Fibroblast of skin of back (primary cell): ENCODE results near the gene MACO1.
A peak's percentile ranks its signal among the peaks of the same experiment; 100 is the strongest.
"Not testable (repeated sequence)": the region's sequence is repeated elsewhere in the genome, so short reads cannot be mapped to it uniquely, and the experiment has no call there.

Source experiments
- DNase-seq: peaks from one replicate; pipeline ENCODE4 v3.0.0-alpha.2; 2013

The MACO1 gene

GRCh38 chr1:25458541-25459298 lies 28.0 kb downstream of the MACO1 start:
- peak; percentile 54 for DNase-seq

GRCh38 chr1:25460020-25460419 lies 29.3 kb downstream of the MACO1 start:
- DNase-seq: no peak

DNA sequence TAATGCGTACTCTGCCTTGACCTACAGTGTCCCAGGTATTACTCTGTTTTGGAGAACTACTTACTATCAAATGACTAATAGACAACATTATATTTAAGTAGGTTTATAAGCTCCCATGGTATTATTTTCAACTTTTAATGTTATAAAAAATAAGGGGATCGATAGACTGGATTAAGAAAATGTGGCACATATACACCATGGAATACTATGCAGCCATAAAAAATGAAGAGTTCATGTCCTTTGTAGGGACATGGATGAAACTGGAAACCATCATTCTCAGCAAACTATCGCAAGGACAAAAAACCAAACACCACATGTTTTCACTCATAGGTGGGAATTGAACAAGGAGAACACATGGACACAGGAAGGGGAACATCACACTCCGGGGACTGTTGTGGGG lies 30.1 kb downstream of the MACO1 start:
- DNase-seq: not testable (repeated sequence)

DNA sequence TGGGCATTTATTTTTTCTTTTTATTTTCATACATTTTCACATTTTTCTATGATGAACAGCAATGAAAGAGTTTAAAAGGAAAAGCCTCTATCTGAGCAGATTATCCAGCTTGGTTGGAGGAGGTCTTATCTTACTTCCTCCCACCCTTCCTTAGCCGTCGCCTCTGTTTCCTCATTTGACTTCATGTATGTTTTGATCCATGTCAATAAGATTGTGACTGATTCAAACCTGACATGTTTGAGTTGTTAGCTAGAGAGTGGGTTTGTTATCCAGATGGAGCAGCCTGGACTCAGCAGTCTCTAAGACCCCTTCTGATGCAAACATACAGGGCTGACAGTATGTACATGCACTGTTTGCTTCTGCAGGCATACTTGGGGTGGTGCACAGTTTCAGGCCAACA lies 31.2 kb downstream of the MACO1 start:
- DNase-seq: no peak

GRCh38 chr1:25462732-25463131 lies 32.0 kb downstream of the MACO1 start:
- no peak for DNase-seq

DNA sequence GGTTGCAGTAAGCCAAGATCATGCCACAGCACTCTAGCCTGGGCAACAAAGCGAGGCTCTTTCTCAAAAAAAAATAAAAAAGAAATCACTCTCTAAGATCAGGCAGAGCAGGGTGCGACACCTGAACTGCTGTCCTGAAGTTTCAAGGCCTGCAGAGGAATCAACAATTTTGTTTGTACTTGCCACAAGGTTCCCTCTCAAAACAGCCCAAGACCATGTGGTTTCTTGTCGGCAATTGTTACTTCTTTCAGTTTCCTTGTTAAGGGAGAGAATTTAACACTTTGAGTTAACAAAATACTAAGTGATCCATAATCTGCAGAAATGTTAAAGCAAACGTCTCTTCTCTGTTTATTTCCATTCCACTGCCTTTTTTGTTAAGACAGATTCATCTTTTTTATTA lies 36.5 kb downstream of the MACO1 start:
- DNase-seq: no peak

DNA sequence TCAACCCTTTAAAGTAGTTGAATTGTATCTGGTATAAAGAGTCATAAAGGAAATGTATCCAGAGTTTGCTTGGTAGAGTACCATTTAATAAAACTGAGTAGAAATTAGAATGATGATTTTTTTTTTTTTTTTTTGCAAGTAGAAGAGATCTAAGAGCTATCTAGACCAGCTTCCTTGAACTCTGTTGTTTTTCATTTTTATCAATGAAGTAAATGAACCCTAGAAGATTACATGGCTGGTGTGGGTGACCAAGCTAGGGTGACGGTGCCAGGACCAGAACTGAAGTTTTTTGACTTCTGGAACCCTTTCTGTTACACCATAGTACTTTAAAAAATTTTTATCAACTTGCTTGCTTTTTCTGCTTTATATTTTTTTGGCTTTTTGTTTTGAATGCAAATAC lies 36.9 kb downstream of the MACO1 start:
- DNase-seq: no peak

DNA sequence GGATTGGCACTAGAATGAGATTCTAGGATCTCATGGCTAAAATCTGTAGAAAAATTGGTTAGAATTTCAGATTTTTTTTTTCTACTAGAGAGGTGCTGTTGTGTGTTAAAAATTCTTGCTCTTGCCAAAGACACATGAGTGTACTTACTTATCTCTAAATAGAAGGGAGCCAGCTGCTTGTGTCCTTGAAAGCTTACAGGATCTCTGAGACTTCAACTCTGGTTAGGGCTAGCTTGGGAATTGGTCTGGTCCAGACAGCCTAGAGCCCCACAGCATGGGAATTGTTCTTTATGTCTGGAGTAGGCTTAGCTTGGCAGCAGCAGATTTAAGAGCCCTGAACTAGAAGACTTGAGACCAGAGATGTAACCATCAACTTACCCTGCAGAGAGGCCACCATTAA lies 37.3 kb downstream of the MACO1 start:
- DNase-seq: no peak

DNA sequence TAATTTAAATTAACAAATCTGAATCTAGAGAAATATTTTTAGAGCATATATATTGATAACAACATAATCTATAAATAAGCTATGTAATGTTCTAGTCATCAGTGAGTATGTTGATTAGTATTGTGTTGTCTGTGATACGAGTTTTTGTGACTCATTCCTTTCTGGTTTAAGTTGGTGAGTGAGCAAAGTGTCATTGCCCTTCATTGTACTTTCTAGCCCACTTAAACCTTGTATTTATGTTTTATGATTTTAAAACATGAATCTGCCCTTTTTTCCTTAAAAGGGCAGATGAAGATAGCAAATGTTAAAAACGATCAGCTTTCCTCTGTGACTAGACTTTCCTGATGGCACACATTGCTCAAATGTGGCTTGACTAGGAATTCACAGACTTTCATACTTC lies 38.5 kb downstream of the MACO1 start:
- peak; percentile 70 for DNase-seq

DNA sequence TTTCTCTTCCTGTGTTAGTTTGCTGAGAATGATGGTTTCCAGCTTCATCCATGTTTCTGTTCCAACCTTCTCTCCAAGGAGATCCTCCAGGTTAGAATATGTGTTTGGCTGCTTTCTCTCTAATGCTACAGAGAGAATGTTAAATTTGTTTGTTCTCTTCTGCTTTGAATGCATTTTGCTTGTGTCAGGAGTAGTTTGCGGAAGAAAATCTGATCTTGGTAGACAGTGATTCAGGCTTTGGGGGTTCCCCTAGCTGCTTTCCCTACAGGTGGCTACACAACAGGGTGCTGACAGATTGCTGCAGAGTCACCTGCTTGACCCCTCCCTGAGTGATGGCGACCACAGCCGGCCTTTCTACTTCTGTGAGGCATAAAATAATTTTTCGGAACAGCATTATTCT lies 41.8 kb downstream of the MACO1 start:
- no peak for DNase-seq

DNA sequence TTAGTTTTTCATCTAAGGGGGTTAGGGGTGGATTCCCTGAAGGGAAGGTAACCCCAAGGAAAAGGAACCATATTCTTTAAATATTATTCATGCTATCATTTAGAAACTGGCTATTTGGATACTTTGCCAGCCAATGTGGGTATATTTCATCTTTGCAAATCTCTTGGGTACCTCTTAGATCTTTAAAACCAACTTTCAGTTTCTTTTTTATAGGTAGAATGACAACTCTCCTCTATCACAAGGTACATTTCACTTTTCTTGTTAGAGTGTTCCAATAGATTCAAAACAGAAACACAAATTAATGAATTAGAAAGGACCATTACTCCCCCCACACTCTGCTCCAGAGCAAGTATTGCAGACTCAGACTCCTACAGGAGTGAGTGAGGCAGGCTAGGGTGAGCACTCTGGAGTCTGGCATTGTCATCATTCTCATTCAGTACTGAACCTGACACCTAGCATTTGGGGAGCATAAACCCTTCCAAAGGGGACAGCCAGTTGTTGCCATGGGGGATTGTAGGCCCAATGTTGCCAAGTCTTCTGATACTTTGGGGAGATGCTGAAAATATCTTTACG lies 43.0 kb downstream of the MACO1 start:
- no peak for DNase-seq

- no peak for DNase-seq
Observed at GRCh38 chr1:25474439-25475047, 43.8 kb downstream of the MACO1 start.

- DNase-seq: no peak
Observed at GRCh38 chr1:25476186-25477097, 45.7 kb downstream of the MACO1 start.

DNA sequence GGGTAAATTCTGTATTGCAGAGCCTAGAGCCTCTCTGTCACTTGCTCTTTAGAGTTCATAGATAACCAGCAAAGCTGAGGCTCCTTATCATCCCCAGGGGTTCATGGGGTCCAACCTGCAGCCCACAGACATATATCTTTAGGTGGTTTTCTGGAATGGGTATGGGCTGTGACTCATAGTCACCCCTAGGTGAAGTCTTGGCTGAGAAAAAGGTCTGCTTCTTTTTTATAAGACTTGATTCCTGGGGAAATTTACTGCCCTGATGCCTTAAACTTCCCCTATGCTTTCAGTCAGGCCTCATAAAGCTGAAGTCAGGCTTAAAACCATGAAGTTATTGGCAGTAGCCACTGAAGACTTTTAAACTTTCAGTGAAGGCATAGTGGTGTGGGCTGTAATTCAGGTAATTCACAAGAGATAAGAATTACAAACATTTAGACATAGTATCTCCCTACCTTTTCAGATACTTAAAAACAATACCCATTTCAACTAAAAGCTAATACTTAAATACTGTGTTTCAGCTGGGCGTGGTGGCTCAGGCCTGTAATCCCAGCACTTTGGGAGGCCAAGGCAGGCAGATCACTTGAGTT lies 46.8 kb downstream of the MACO1 start:
- DNase-seq: no peak

DNA sequence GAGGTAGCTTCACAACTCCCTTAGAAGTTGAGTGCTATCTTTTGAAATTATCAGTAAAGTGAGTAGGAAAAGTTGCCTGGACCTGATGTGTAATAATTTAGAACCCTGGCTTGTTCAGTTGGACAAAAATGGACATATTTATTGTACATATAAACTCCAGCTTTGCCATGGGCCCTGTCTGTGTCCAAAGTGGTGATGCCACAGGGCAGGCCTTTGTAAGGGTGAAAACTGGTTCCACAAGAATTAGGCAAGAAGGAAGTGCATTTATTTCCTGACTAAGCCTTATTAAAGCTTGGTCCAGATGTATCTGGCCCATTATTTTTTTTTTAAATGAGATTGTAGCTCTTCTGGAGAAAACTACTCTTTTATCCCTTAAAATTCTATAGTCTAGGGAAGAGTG lies 47.9 kb downstream of the MACO1 start:
- DNase-seq: no peak

GRCh38 chr1:25481625-25482024 lies 50.9 kb downstream of the MACO1 start:
- no peak for DNase-seq

GRCh38 chr1:25482211-25482610 lies 51.5 kb downstream of the MACO1 start:
- no peak for DNase-seq

DNA sequence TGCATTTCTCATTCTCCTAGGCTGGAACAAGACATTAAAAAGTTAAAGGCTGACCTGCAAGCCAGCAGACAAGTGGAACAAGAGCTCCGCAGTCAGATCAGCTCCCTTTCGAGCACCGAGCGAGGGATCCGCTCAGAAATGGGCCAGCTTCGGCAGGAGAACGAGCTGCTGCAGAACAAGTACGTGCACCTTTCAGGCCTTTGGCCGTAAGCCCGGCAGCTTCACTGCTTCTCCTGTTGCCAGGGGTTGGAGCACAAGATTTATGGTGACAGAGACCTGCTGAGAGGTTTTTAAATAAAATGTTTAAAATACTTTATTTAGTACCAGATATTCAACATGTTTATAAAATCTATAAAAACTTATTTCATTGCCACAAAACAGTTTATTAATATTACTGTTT lies 53.4 kb downstream of the MACO1 start:
- no peak for DNase-seq

GRCh38 chr1:25484533-25484932 lies 53.8 kb downstream of the MACO1 start:
- DNase-seq: no peak

GRCh38 chr1:25485536-25486411 lies 55.1 kb downstream of the MACO1 start:
- DNase-seq: no peak

- no peak for DNase-seq
Observed at GRCh38 chr1:25486602-25487001, 55.9 kb downstream of the MACO1 start.

GRCh38 chr1:25487628-25488027 lies 56.9 kb downstream of the MACO1 start:
- no peak for DNase-seq
